HepG2 (cell line): Measurements from ENCODE around the gene ZBTB32. TPM values are rescaled to one million over a fixed set of nuclear protein-coding genes. Genes with fewer than 3 reads are reported as not detected.

Source experiments
- CREB1 ChIP-seq, 2 experiments: fragments of 450-650 bp in 1 of 2; IDR thresholded peaks; 2 replicates each; pipeline ENCODE4 v1.6.1; 2016 to 2017; ENCODE audit warnings: control low read depth in 1 of 2, mild to moderate bottlenecking in 1 of 2, missing compliant biosample characterization in 1 of 2, missing genetic modification characterization in 1 of 2
- EP300 ChIP-seq, 3 experiments: sonication (generic) in 1 of 3; formaldehyde crosslinking in 1 of 3; IDR thresholded peaks; 2 replicates each; pipeline versions ENCODE4 v1.5.1 to v1.6.1; 2011 to 2020; ENCODE audit warnings: low read depth in 2 of 3, low read length in 2 of 3, borderline replicate concordance in 1 of 3, improper control_type of control experiment in 1 of 3, mild to moderate bottlenecking in 1 of 3, missing genetic modification reagents in 1 of 3, moderate library complexity in 1 of 3
- ETV5 ChIP-seq: IDR thresholded peaks from 2 replicates; pipeline ENCODE4 v1.6.1; 2018; ENCODE audit warnings: missing biosample characterization, missing genetic modification reagents, inconsistent platforms, borderline replicate concordance
- GATAD1 ChIP-seq: IDR thresholded peaks from 2 replicates; pipeline ENCODE4 v1.6.1; 2016; ENCODE audit warnings: missing genetic modification reagents, missing compliant biosample characterization
- HCFC1 ChIP-seq: fragments of 150-350 bp; IDR thresholded peaks from 2 replicates; pipeline ENCODE4 v1.6.1; 2014; ENCODE audit warnings: low read depth, low read length
- HOXD1 ChIP-seq: sonication (generic); formaldehyde crosslinking; IDR thresholded peaks from 2 replicates; pipeline ENCODE4 v1.5.0; 2020; ENCODE audit warnings: missing genetic modification reagents
- MAZ ChIP-seq, 2 experiments: sonication (generic) in 1 of 2; formaldehyde crosslinking in 1 of 2; IDR thresholded peaks; 2 replicates each; pipeline versions ENCODE4 v1.5.0 to v1.6.1; 2012 to 2020; ENCODE audit warnings: low read depth in 2 of 2, mild to moderate bottlenecking in 2 of 2, borderline replicate concordance in 1 of 2, improper control_type of control experiment in 1 of 2, low read length in 1 of 2, missing genetic modification reagents in 1 of 2, moderate library complexity in 1 of 2
- NR2C2 ChIP-seq: sonication (generic); formaldehyde crosslinking; IDR thresholded peaks from 2 replicates; pipeline ENCODE4 v1.4.0; 2020; ENCODE audit warnings: missing genetic modification reagents, mild to moderate bottlenecking, moderate library complexity, borderline replicate concordance
- SKI ChIP-seq: fragments of 450-650 bp; IDR thresholded peaks from one replicate; pipeline ENCODE4 v1.6.1; 2018; ENCODE audit warnings: mild to moderate bottlenecking; ENCODE audit not compliant: partially characterized antibody
- TAF1 ChIP-seq: sonication (generic); formaldehyde crosslinking; IDR thresholded peaks from 2 replicates; pipeline ENCODE4 v1.4.0; 2020; ENCODE audit warnings: missing genetic modification reagents
- TEAD2 ChIP-seq: sonication (generic); formaldehyde crosslinking; IDR thresholded peaks from 2 replicates; pipeline ENCODE4 v1.9.0; 2021; ENCODE audit warnings: missing genetic modification reagents
- THAP11 ChIP-seq: IDR thresholded peaks from 2 replicates; pipeline ENCODE4 v1.6.1; 2016; ENCODE audit warnings: missing biosample characterization, missing genetic modification reagents
- YY1 ChIP-seq: IDR thresholded peaks from 2 replicates; pipeline ENCODE4 v1.6.1; 2011; ENCODE audit warnings: low read length, low read depth, moderate library complexity, mild to moderate bottlenecking; ENCODE audit not compliant: insufficient read depth, insufficient replicate concordance
- ZFY ChIP-seq: sonication (generic); formaldehyde crosslinking; IDR thresholded peaks from 2 replicates; pipeline ENCODE4 v1.4.0; 2020; ENCODE audit warnings: missing genetic modification reagents
- ZSCAN9 ChIP-seq: IDR thresholded peaks from 2 replicates; pipeline ENCODE4 v1.6.1; 2016; ENCODE audit warnings: borderline replicate concordance
- polyA plus RNA-seq, 8 experiments: library from polyadenylated mRNA; depleted of rRNA in 3 of 8; stranded (reverse) in 7 of 8; unstranded in 1 of 8; fragments of >200 nt; fragmentation: Illumina TruSeq in 4 of 8; extraction: Trizol in 4 of 8; gene quantifications; 2 replicates each; pipeline versions ENCODE4 v1.2.1 to v1.2.3, GENCODE V29; 2011 to 2016; ENCODE audit warnings: low read depth in 4 of 8, missing spikeins in 1 of 8, mixed read lengths in 1 of 8; ENCODE audit not compliant: insufficient read depth in 1 of 8
- total RNA-seq, 5 experiments: library from RNA; depleted of rRNA; stranded (reverse); fragments of >200 nt; fragmentation: Illumina TruSeq; extraction: Trizol; gene quantifications; 2 replicates each; pipeline ENCODE4 v1.2.3, GENCODE V29; 2016; ENCODE audit warnings: low read depth in 1 of 5
- TF ChIP-seq, protein P1 (sequence below): sonication (generic); formaldehyde crosslinking; IDR thresholded peaks from 2 replicates; pipeline ENCODE4 v1.4.0; 2020; ENCODE audit warnings: mild to moderate bottlenecking, missing genetic modification reagents
- TF ChIP-seq, protein P2 (sequence below): sonication (generic); formaldehyde crosslinking; IDR thresholded peaks from 2 replicates; pipeline ENCODE4 v1.4.0; 2020; ENCODE audit warnings: missing genetic modification reagents
- TF ChIP-seq, protein P3 (sequence below): IDR thresholded peaks from 2 replicates; pipeline ENCODE4 v1.6.1; 2016; ENCODE audit warnings: missing compliant biosample characterization, missing genetic modification reagents, borderline replicate concordance
- TF ChIP-seq, protein P4 (sequence below): IDR thresholded peaks from 2 replicates; pipeline ENCODE4 v1.6.1; 2018; ENCODE audit warnings: missing genetic modification reagents
- TF ChIP-seq, protein P5 (sequence below): sonication (generic); formaldehyde crosslinking; IDR thresholded peaks from 2 replicates; pipeline ENCODE4 v1.8.0; 2022; ENCODE audit warnings: low read depth, missing genetic modification reagents

Gene ZBTB32
- total and polyA plus RNA-seq, 2 of the 13 experiments (the other 11 are each of a cell fraction or from before 2014, with no cell fraction given), result not detected

DNA sequence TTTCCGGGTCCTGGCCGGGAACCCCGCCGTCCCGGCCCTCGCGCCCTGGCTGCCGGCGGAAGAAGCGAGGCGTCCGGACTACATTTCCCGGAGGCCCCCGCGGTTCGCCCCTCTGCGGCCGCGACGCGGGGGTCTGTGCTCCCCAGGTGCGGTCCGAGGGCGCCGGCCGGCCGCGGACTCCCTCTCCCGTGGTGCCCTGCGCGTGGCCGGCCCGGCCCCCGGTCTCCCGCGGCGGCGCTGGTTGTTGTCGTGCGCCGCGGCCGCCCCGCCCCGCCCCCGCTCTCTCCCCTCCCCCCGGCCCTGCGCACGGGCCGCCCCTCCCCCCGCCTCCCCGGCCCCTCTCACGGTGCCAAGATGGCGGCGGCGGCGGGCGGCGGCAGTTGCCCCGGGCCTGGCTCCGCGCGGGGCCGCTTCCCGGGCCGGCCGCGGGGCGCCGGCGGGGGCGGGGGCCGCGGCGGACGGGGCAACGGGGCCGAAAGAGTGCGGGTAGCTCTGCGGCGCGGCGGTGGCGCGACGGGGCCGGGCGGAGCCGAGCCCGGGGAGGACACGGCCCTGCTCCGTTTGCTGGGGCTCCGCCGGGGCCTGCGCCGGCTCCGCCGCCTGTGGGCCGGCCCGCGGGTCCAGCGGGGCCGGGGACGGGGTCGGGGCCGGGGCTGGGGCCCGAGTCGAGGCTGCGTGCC lies 13.4 kb downstream of the ZBTB32 start, which contains the start of gene KMT2B (continued):
- TF ChIP-seq GATAD1 (CRISPR knock-in tag) (peak; percentile 17; the same call in 1 of the 2 replicates), ZSCAN9 (CRISPR knock-in tag) (no peak), HCFC1 (peak; percentile 72), TAF1 (CRISPR knock-in tag) (0 out of 2 replicates have a peak, but pooled peaks have one; percentile 5), MAZ (IDR thresholded peaks at IDR 0.05; ENCODE audit: borderline replicate concordance, low read depth, low read length) (peak; percentile 58), MAZ (CRISPR knock-in tag; IDR thresholded peaks at IDR 0.05; ENCODE audit: low read depth) (no peak), ZFY (peak; percentile 12), TEAD2 (CRISPR knock-in tag) (no peak), THAP11 (peak; percentile 95), NR2C2 (peak; percentile 77; the same call in 1 of the 2 replicates), YY1 (peak; percentile 69), CREB1 (IDR thresholded peaks at IDR 0.05) (peak; percentile 62; the same call in 1 of the 2 replicates), CREB1 (CRISPR knock-in tag; IDR thresholded peaks at IDR 0.05) (peak; percentile 66), HOXD1 (CRISPR knock-in tag) (0 out of 2 replicates have a peak, but pooled peaks have one; percentile 13), SKI (peak; percentile 9), ETV5 (CRISPR knock-in tag) (peak; percentile 67), EP300 (IDR thresholded peaks at IDR 0.05; ENCODE audit: low read depth in 2 of 2, low read length in 2 of 2) (no peak), EP300 (CRISPR knock-in tag; IDR thresholded peaks at IDR 0.05; ENCODE audit: borderline replicate concordance) (no peak)
- TF ChIP-seq, protein P1, sequence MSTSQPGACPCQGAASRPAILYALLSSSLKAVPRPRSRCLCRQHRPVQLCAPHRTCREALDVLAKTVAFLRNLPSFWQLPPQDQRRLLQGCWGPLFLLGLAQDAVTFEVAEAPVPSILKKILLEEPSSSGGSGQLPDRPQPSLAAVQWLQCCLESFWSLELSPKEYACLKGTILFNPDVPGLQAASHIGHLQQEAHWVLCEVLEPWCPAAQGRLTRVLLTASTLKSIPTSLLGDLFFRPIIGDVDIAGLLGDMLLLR (CRISPR knock-in tag), result no peak
- TF ChIP-seq, protein P2, sequence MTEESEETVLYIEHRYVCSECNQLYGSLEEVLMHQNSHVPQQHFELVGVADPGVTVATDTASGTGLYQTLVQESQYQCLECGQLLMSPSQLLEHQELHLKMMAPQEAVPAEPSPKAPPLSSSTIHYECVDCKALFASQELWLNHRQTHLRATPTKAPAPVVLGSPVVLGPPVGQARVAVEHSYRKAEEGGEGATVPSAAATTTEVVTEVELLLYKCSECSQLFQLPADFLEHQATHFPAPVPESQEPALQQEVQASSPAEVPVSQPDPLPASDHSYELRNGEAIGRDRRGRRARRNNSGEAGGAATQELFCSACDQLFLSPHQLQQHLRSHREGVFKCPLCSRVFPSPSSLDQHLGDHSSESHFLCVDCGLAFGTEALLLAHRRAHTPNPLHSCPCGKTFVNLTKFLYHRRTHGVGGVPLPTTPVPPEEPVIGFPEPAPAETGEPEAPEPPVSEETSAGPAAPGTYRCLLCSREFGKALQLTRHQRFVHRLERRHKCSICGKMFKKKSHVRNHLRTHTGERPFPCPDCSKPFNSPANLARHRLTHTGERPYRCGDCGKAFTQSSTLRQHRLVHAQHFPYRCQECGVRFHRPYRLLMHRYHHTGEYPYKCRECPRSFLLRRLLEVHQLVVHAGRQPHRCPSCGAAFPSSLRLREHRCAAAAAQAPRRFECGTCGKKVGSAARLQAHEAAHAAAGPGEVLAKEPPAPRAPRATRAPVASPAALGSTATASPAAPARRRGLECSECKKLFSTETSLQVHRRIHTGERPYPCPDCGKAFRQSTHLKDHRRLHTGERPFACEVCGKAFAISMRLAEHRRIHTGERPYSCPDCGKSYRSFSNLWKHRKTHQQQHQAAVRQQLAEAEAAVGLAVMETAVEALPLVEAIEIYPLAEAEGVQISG (CRISPR knock-in tag), result peak; percentile 64
- TF ChIP-seq, protein P3, sequence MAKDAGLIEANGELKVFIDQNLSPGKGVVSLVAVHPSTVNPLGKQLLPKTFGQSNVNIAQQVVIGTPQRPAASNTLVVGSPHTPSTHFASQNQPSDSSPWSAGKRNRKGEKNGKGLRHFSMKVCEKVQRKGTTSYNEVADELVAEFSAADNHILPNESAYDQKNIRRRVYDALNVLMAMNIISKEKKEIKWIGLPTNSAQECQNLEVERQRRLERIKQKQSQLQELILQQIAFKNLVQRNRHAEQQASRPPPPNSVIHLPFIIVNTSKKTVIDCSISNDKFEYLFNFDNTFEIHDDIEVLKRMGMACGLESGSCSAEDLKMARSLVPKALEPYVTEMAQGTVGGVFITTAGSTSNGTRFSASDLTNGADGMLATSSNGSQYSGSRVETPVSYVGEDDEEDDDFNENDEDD (CRISPR knock-in tag), result peak; percentile 50; the same call in 1 of the 2 replicates
- TF ChIP-seq, protein P4, sequence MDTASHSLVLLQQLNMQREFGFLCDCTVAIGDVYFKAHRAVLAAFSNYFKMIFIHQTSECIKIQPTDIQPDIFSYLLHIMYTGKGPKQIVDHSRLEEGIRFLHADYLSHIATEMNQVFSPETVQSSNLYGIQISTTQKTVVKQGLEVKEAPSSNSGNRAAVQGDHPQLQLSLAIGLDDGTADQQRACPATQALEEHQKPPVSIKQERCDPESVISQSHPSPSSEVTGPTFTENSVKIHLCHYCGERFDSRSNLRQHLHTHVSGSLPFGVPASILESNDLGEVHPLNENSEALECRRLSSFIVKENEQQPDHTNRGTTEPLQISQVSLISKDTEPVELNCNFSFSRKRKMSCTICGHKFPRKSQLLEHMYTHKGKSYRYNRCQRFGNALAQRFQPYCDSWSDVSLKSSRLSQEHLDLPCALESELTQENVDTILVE (CRISPR knock-in tag), result peak; percentile 47; the same call in 1 of the 2 replicates
- TF ChIP-seq, protein P5, sequence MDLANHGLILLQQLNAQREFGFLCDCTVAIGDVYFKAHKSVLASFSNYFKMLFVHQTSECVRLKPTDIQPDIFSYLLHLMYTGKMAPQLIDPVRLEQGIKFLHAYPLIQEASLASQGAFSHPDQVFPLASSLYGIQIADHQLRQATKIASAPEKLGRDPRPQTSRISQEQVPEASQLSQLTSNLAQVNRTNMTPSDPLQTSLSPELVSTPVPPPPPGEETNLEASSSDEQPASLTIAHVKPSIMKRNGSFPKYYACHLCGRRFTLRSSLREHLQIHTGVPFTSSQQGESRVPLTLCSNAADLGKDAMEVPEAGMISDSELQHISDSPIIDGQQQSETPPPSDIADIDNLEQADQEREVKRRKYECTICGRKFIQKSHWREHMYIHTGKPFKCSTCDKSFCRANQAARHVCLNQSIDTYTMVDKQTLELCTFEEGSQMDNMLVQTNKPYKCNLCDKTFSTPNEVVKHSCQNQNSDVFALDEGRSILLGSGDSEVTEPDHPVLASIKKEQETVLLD, result peak; percentile 92
